A673 (cell line): Measurements from ENCODE around the gene PPA2. TPM values are rescaled to one million over a fixed set of nuclear protein-coding genes. Genes with fewer than 3 reads are reported as not detected.

Experiments used
- BruUV-seq: library from RNA; stranded (reverse); fragments of 400-500 nt; replicated peaks from 2 replicates; lab custom pipeline; 2021; lab: Mats Ljungman, UMichigan
- CTCF ChIA-PET: fragments of 300-600 bp; sonication (Branson Sonifier 250); formaldehyde crosslinking; loops from one replicate; lab custom pipeline; 2022; ENCODE audit warnings: antibody characterized with exemption; lab: Charles Lee
- POLR2A ChIA-PET: fragments of 300-600 bp; sonication (Branson Sonifier 250); formaldehyde crosslinking; loops from one replicate; lab custom pipeline; 2022; ENCODE audit warnings: antibody characterized with exemption; ENCODE audit not compliant: low non-redundant PET; lab: Charles Lee
- DNase-seq: peaks from one replicate; pipeline ENCODE4 v3.0.0-alpha.2; 2015; ENCODE audit warnings: low spot score
- H3K27ac ChIP-seq: fragments of 200-600 bp; sonication (generic); 2 replicates; pipeline ENCODE4 v1.5.1; 2016; ENCODE audit warnings: mixed run types, low read depth, mild to moderate bottlenecking, mixed read lengths, antibody characterized with exemption, low read length; ENCODE audit not compliant: poor library complexity, severe bottlenecking
- H3K27me3 ChIP-seq: fragments of 200-600 bp; sonication (generic); replicated peaks from 2 replicates; pipeline ENCODE4 v1.6.1; 2017; ENCODE audit warnings: mixed run types, low read depth, mild to moderate bottlenecking, mixed read lengths, antibody characterized with exemption, low read length; ENCODE audit not compliant: insufficient read depth, poor library complexity
- H3K36me3 ChIP-seq: fragments of 200-600 bp; sonication (generic); 2 replicates; pipeline ENCODE4 v1.6.1; 2016; ENCODE audit warnings: mixed run types, mild to moderate bottlenecking, mixed read lengths, antibody characterized with exemption, low read length; ENCODE audit not compliant: insufficient read depth, poor library complexity, severe bottlenecking
- H3K4me1 ChIP-seq: fragments of 200-600 bp; sonication (generic); 2 replicates; pipeline ENCODE4 v1.6.1; 2017; ENCODE audit warnings: mixed run types, mild to moderate bottlenecking, mixed read lengths, antibody characterized with exemption, low read length; ENCODE audit not compliant: insufficient read depth, poor library complexity, severe bottlenecking
- H3K4me3 ChIP-seq: fragments of 200-600 bp; sonication (generic); 2 replicates; pipeline ENCODE4 v1.5.1; 2016; ENCODE audit warnings: low read depth, mixed run types, mild to moderate bottlenecking, mixed read lengths, low read length; ENCODE audit not compliant: poor library complexity, severe bottlenecking
- H3K9me3 ChIP-seq: fragments of 200-600 bp; sonication (generic); 2 replicates; pipeline ENCODE4 v1.6.1; 2016; ENCODE audit warnings: mixed run types, low read depth, mild to moderate bottlenecking, mixed read lengths, antibody characterized with exemption, low read length; ENCODE audit not compliant: poor library complexity, severe bottlenecking
- CTCF ChIP-seq: fragments of 300-800, 200-600 bp; sonication (generic); conservative IDR thresholded peaks from 2 replicates; pipeline ENCODE4 v1.5.1; 2017; ENCODE audit warnings: low read depth, mild to moderate bottlenecking, antibody characterized with exemption, low read length, moderate library complexity, mixed read lengths
- EZH2 ChIP-seq: fragments of 200-600 bp; sonication (generic); IDR thresholded peaks from 2 replicates; pipeline ENCODE4 v1.6.1; 2017; ENCODE audit warnings: borderline replicate concordance, low read depth, mild to moderate bottlenecking, mixed read lengths, antibody characterized with exemption, low read length; ENCODE audit not compliant: poor library complexity, severe bottlenecking
- intact Hi-C: fragments of 100-400 bp; cut with micrococcal nuclease; formaldehyde crosslinking; loops from one replicate; pipeline ENCODE4 v1.10.0; 2022; ENCODE audit not compliant: unreplicated experiment
- total RNA-seq: library from RNA; stranded (reverse); gene quantifications from 2 replicates; pipeline ENCODE4 v1.2.3, GENCODE V29; 2021

PPA2 gene
- total RNA-seq, 1 experiment from 2014 or later = 136 TPM

DNA sequence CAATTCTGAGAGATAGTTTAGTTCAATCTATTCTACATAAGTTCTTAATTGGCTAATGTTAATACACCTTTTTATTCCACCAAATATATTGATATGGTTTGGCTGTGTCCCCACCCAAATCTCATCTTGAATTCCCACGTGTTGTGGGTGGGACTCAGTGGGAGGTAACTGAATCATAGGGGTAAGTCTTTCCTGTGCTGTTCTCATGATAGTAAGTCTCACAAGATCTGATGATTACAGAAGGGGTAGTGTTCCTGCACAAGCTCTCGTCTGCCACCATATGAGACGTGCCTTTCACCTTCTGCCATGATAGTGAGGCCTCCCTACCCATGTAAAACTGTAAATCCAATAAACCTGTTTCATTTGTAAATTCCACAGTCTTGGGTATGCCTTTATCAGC, 11.3 kb downstream of the PPA2 start:
- POLR2A ChIA-PET = no interaction called here
- TF ChIP-seq CTCF (no peak), EZH2 (no peak)
- H3K36me3 ChIP-seq = peaks cover 7% of the 10 kb centered on the region
- intact Hi-C loops = no loop called here
- DNase-seq = no peak
- no TSS peak for BruUV-seq
- no peaks in the 10 kb centered on the region for H3K4me1 ChIP-seq
- CTCF ChIA-PET = no interaction called here
- no peak overlapping the region for H3K27ac ChIP-seq
- H3K4me3 ChIP-seq = no peak overlapping the region
- no peaks in the 10 kb centered on the region for H3K27me3 ChIP-seq
- H3K9me3 ChIP-seq = no peaks in the 10 kb centered on the region

DNA sequence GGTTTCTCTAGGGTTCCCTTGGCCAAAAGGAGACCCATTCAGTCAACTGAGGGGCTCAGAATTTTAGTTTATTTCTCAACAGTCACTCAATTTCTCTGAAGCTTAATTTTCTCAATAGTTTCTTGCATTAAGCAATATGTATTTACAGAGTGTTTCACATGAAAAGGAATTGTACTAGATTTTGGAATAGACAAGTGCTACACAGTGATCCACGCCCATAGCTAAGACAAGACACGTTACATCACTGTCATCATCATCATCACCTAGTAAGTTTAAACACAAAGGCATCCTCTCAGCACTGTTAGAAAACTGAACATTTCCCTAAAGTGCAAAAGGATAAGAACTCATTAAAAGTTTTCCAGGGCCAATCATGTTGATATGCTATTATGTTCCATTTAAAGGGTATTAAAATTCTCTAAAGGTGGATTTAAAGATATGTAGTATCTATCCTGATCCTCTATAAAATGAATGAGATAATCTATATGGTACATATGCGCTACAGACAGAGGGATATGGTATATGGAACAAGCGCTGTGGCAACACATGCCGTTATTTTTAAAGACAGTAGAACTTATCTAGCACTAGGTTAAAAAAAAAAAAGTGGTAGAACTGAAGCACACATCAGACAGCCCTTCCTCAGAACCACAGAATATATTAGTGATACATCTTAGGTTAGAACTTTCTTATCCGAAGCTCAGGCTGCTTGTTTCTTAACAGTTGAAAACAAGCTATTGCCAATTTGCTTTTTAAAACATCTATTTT, 12.1 kb downstream of the PPA2 start:
- no peak for DNase-seq
- no TSS peak for BruUV-seq
- Histone ChIP-seq H3K27ac (no peak overlapping the region), H3K9me3 (no peaks in the 10 kb centered on the region), H3K36me3 (peaks cover 5% of the 10 kb centered on the region), H3K27me3 (no peaks in the 10 kb centered on the region), H3K4me1 (no peaks in the 10 kb centered on the region), H3K4me3 (no peak overlapping the region)
- TF ChIP-seq CTCF (no peak), EZH2 (no peak)
- ChIA-PET CTCF (interaction anchor here (0.5 kb wide), 1 partner anchor 109 kb away, joined by 3 read pairs; no protein-coding TSS in a partner anchor), POLR2A (no interaction called here)
- intact Hi-C loops = no loop called here

- no peaks in the 10 kb centered on the region for H3K27me3 ChIP-seq
- peaks cover 3% of the 10 kb centered on the region for H3K36me3 ChIP-seq
- no TSS peak for BruUV-seq
- no peak overlapping the region for H3K27ac ChIP-seq
- intact Hi-C loops = no loop called here
- POLR2A ChIA-PET = no interaction called here
- no peaks in the 10 kb centered on the region for H3K4me1 ChIP-seq
- CTCF ChIA-PET = interaction anchor here (0.5 kb wide), 1 partner anchor 108 kb away, joined by 3 read pairs; no protein-coding TSS in a partner anchor
- no peak overlapping the region for H3K4me3 ChIP-seq
- TF ChIP-seq CTCF = no peak
- no peak for TF ChIP-seq EZH2
- no peaks in the 10 kb centered on the region for H3K9me3 ChIP-seq
- no peak for DNase-seq
These were observed 12.6 kb downstream of the PPA2 start for GRCh38 chr4:105461221-105461620.
